Measurements from ENCODE around the gene CSF2RB. TPM values are rescaled to one million over a fixed set of nuclear protein-coding genes. Genes with fewer than 3 reads are reported as not detected.

The CSF2RB gene
- polyA plus RNA-seq, 1 donor (not counting 4 experiments of a cell fraction or from before 2014, with no cell fraction given): 0.08 TPM

GRCh38 chr22:36940676-36941075, 27.2 kb downstream of the CSF2RB start:
- Histone ChIP-seq H3K4me3 (ENCODE audit: control insufficient read depth in 2 of 3, extremely low read depth in 1 of 3, insufficient read depth in 2 of 3, low read depth in 1 of 3, low read length in 3 of 3) (no peak overlapping the region), H3K79me2 (ENCODE audit: control insufficient read depth, insufficient read depth, low read length) (no peaks in the 10 kb centered on the region), H3K9me3 (ENCODE audit: control insufficient read depth, low read depth, low read length) (no peaks in the 10 kb centered on the region), H3K27ac (ENCODE audit: control insufficient read depth, insufficient read depth, low read length) (no peak overlapping the region), H3K36me3 (ENCODE audit: control insufficient read depth in 2 of 2, extremely low read depth in 1 of 2, insufficient read depth in 2 of 2, low read length in 2 of 2) (no peaks in the 10 kb centered on the region), H3K27me3 (ENCODE audit: control insufficient read depth, extremely low read depth, insufficient read depth, low read length) (no peaks in the 10 kb centered on the region), H3K4me1 (ENCODE audit: control insufficient read depth, extremely low read depth, insufficient read depth, low read length) (no peaks in the 10 kb centered on the region), H4K20me1 (ENCODE audit: control insufficient read depth, extremely low read depth, insufficient read depth, low read length) (no peaks in the 10 kb centered on the region), H3K4me2 (ENCODE audit: control insufficient read depth, extremely low read depth, insufficient read depth, low read depth, low read length) (no peak overlapping the region), H2AFZ (ENCODE audit: control insufficient read depth, low read length) (no peak overlapping the region), H3K9ac (ENCODE audit: control insufficient read depth, extremely low read depth, insufficient read depth, low read length) (no peak overlapping the region), H3K9me1 (ENCODE audit: control insufficient read depth, extremely low read depth, insufficient read depth, low read length) (no peaks in the 10 kb centered on the region)
- dilution Hi-C loops (cut with MboI; ENCODE audit: extremely low pct_ligation_motif_present, low sequenced_read_pairs): no loop called here
- TF ChIP-seq EZH2 (IDR thresholded peaks at IDR 0.05; ENCODE audit: low read length): no peak
- no peak for TF ChIP-seq CTCF (optimal IDR thresholded peaks at IDR 0.05 in 1 of 3, IDR thresholded peaks at IDR 0.05 in 1 of 3, conservative IDR thresholded peaks at IDR 0.05 in 1 of 3; ENCODE audit: extremely low read depth in 1 of 3, insufficient read depth in 2 of 3, low read length in 3 of 3)
- no peak for FAIRE-seq
- no peak for DNase-seq (ENCODE audit: low read depth, low spot score)

DNA sequence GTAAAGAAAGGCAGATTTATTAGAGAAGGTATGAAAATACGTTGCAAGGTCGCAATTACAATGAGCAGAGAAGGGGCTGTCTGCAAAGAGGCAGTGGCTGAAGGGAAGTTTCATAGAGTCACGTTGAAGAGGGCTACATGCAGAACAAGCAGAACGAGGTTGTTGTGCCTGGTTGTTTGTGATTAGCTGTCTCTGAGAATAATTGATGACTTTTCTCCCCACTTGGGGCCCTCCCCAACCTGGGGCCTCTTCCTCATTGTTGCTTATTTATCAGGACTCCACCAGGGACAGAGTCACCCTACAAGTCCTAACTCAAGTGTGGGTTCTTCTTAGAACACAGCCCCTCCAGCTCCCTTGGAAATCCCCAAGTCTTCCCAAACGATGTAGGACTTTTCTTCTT, 29.1 kb downstream of the CSF2RB start:
- Histone ChIP-seq H4K20me1 (ENCODE audit: control insufficient read depth, extremely low read depth, insufficient read depth, low read length) (no peaks in the 10 kb centered on the region), H3K4me2 (ENCODE audit: control insufficient read depth, extremely low read depth, insufficient read depth, low read depth, low read length) (no peak overlapping the region), H3K9ac (ENCODE audit: control insufficient read depth, extremely low read depth, insufficient read depth, low read length) (no peak overlapping the region), H3K36me3 (ENCODE audit: control insufficient read depth in 2 of 2, extremely low read depth in 1 of 2, insufficient read depth in 2 of 2, low read length in 2 of 2) (no peaks in the 10 kb centered on the region), H3K27ac (ENCODE audit: control insufficient read depth, insufficient read depth, low read length) (no peak overlapping the region), H3K9me1 (ENCODE audit: control insufficient read depth, extremely low read depth, insufficient read depth, low read length) (no peaks in the 10 kb centered on the region), H3K4me3 (ENCODE audit: control insufficient read depth in 2 of 3, extremely low read depth in 1 of 3, insufficient read depth in 2 of 3, low read depth in 1 of 3, low read length in 3 of 3) (no peak overlapping the region), H2AFZ (ENCODE audit: control insufficient read depth, low read length) (no peak overlapping the region), H3K79me2 (ENCODE audit: control insufficient read depth, insufficient read depth, low read length) (no peaks in the 10 kb centered on the region), H3K27me3 (ENCODE audit: control insufficient read depth, extremely low read depth, insufficient read depth, low read length) (no peaks in the 10 kb centered on the region), H3K4me1 (ENCODE audit: control insufficient read depth, extremely low read depth, insufficient read depth, low read length) (no peaks in the 10 kb centered on the region), H3K9me3 (ENCODE audit: control insufficient read depth, low read depth, low read length) (no peaks in the 10 kb centered on the region)
- dilution Hi-C loops (cut with MboI; ENCODE audit: extremely low pct_ligation_motif_present, low sequenced_read_pairs): no loop called here
- TF ChIP-seq EZH2 (IDR thresholded peaks at IDR 0.05; ENCODE audit: low read length): no peak
- no peak for TF ChIP-seq CTCF (optimal IDR thresholded peaks at IDR 0.05 in 1 of 3, IDR thresholded peaks at IDR 0.05 in 1 of 3, conservative IDR thresholded peaks at IDR 0.05 in 1 of 3; ENCODE audit: extremely low read depth in 1 of 3, insufficient read depth in 2 of 3, low read length in 3 of 3)
- no peak for DNase-seq (ENCODE audit: low read depth, low spot score)
- no peak for FAIRE-seq
